GM12872 (cell line): ENCODE results near the gene LELP1.

Source experiments
- TF ChIP-seq, protein P1 (sequence below): IDR thresholded peaks from 3 replicates; pipeline ENCODE4 v1.5.1; 2011; ENCODE audit warnings: low read depth, mild to moderate bottlenecking, low read length, moderate library complexity; ENCODE audit not compliant: insufficient read depth

LELP1 gene

DNA sequence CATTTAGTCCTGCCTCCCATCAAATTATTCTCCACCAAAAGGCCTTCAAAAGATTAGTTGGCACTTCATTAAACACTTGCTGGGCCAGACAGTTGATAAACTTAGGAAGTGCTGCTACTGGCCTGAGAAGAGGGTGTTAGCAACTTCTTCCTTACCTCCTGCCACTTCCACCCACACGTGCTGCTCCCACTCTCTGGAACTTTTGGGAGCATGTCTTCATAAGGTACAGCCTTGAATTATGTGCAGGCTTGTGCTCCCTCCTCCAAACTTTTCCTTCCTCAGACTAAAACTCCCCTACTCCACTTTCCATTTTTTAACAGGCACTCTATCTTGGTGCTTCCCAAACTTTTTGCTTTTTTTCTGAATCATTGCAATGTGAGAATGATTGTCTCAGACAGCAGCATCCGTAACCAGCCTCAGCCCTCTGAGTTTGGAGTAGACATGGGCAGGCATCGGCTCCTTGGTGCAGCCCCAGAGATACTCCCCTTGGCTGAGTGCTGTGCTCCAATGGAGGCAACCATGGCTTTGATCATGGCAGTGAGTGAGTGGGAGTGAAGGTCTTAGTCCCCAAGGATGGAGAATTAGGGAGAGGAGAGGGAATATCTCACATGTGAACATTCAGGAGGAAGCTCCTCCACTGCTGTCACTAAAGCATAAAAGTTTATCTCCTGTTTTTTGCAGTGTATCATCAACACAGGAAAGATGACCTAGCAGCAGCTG lies 8.7 kb upstream of the LELP1 start:
- TF ChIP-seq, protein P1, sequence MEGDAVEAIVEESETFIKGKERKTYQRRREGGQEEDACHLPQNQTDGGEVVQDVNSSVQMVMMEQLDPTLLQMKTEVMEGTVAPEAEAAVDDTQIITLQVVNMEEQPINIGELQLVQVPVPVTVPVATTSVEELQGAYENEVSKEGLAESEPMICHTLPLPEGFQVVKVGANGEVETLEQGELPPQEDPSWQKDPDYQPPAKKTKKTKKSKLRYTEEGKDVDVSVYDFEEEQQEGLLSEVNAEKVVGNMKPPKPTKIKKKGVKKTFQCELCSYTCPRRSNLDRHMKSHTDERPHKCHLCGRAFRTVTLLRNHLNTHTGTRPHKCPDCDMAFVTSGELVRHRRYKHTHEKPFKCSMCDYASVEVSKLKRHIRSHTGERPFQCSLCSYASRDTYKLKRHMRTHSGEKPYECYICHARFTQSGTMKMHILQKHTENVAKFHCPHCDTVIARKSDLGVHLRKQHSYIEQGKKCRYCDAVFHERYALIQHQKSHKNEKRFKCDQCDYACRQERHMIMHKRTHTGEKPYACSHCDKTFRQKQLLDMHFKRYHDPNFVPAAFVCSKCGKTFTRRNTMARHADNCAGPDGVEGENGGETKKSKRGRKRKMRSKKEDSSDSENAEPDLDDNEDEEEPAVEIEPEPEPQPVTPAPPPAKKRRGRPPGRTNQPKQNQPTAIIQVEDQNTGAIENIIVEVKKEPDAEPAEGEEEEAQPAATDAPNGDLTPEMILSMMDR: no peak

DNA sequence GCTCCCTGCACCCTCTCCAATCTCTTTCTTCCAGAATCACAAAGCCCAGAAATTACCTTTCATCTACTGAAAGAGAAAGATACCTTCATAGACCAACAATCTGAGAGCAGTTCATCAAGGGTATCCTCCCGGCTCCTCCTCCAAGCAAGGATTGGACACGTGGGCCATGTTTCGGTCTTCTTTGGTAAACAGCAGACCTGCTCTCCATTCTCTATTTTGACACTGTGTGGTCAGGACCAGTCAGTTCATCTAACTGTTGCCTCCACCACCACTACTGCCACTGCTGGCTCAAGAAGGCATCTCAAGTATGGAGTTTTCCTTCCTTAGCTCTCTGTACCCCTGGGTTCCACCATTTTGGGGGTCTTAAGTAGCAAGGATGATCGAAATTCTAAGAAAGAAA lies 8.0 kb upstream of the LELP1 start:
- TF ChIP-seq, protein P1: no peak

DNA sequence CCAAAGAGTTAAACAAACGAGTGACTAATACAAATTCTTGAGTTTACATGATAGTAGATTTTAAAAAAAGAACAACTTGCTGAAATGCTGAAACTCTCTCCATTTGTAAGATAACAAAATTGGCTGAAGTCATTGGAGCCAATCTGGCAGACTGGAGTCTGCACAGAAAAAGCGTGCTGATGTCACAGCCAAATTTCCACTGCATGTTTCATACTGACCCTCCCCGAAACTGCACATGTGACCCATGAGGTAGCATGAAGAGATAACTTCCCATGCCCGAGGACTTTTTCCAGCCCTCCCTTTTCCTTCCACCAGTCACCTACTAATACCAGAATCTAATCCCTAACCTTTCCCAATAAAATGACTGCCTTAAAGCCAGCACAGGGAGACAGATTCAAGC lies 1.2 kb upstream of the LELP1 start:
- TF ChIP-seq, protein P1: no peak

DNA sequence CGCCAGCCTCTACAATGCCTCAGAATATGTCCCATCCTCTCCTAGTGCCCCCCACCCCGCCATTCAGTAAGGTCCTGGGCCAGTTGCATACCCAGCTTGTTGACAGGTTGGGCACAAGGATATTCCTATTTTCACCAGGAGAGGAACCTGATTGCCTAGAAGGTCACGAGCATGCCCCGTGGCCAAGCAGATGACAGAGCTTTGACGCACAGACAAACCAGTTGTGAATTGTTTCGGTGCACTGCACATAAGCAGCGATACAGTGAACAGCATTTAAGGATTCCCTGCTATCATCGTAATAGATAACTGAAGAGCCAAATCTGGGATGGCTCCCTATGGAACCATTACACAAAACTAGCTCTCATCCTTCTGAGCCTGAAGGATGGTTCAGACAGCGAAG lies 3.4 kb downstream of the LELP1 start:
- TF ChIP-seq, protein P1: no peak

DNA sequence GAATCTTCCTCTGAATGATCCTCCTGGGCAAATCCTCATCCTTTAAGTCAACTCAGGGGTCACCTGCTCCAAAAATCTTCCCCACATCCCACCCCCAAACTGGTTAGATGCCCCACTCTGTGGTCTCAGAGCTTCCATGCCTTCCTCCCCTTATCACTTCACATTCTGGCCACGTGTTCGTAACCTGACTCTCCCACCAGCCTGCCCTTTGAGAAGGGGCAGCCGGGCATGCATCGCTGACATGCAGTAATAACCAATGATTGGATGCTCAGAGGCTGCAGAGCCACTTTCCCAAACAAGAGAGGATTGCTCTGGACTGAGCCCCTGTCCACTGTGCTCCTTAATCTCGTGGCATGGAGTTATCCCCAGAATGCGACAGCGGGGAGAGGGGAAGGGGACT lies 7.0 kb downstream of the LELP1 start:
- TF ChIP-seq, protein P1: no peak

DNA sequence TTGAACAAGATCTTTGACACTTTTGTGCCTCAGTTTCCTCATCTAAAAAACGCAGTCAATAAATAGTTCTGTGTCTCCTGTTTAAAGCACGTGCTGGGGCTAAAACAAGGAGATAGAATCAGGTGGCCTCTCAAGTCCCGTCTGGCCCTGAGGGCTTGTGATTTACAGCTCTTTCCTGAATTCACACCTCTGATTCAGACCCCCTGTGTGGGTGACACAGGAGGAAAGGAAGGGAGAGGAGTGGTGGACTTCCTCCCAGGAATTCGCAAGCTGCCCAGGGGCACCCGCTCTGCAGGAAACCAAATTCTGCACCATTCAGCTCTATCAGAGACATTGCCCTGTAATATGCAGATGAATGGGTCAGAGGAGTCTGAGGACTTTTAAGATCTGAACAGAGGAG lies 9.0 kb downstream of the LELP1 start:
- TF ChIP-seq, protein P1: no peak

DNA sequence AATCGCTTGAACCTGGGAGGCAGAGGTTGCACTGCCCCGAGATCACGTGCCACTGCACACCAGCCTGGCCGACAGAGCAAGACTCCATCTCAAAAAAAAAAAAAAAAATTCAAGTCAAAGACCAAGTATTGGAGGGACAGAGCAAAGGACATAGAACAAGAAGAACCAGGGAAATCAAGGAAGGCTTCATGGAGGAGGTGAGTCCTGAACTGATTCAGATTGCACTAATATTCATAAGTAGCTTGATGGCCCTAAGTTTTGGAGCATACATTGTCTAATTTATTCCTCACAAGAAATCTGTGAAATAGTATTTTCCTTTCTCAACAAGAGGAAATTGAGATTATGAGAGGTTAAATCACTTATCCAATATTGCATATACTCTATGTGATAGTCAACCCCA lies 10.3 kb downstream of the LELP1 start:
- TF ChIP-seq, protein P1: no peak

DNA sequence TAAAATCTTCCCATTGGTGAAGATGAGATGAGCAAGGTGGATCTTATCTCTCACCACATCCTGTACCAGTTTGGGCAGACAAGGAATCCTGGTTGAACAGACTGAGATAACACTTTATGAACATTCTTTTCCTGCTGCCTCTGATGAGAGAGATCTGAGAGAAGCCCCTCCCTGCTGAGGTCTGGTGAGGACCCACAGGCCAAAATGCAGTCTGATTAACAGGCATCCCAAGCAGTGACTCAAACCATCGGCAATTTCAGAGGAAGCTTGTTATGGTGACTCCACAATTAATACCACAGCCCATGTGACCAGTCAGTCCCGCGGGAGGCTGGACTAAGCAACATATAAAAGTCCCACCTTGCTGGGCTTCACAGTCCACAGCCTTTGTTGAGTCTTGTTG lies 14.0 kb downstream of the LELP1 start, which contains the start of gene PRR9:
PRR9 (plus strand) TSS at position 373 of the 400 bp plus-strand sequence. CDS start 561 bp downstream, outside the sequence.
- TF ChIP-seq, protein P1: no peak
